GM18951 (cell line): ENCODE data around the gene ADARB2.

Experiments
- POLR2A ChIP-seq: IDR thresholded peaks from 4 replicates; pipeline ENCODE4 v1.6.1; 2011; ENCODE audit warnings: mild to moderate bottlenecking; ENCODE audit not compliant: insufficient read length, insufficient read depth; ENCODE audit errors: extremely low read depth
- in situ Hi-C: fragments of 300-500 bp; cut with MboI; formaldehyde crosslinking; loops from one replicate; pipeline ENCODE4 v1.12.0; 2022; ENCODE audit warnings: low sequenced_read_pairs, mixed read lengths, inconsistent platforms; ENCODE audit not compliant: unreplicated experiment

The ADARB2 gene

DNA sequence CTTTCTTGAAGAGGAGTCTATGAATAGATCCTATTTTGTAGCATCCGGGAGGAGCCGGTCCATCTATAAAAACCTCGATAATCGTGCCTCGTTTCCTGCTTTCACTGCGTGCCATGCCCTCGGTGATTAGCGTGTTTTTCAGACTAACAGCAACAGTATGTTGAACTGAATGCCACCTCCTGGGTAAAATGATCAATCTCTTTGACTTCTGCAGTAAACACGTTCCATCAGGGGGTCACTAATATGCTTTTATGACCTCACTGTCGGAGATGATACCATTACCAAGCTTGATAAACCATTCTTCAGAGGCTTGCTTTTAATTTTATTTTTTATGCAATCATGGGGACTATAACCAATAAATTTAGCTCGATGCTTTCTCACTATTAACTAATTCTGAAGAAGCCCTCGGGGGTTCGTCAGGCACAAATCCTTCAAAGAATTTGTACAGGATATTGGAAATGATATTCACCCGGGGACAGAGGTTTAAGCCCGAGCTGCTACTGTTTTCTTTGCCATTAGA is 228.3 kb downstream of the ADARB2 start:
- in situ Hi-C loops, result no loop called here
- no peak for TF ChIP-seq POLR2A

DNA sequence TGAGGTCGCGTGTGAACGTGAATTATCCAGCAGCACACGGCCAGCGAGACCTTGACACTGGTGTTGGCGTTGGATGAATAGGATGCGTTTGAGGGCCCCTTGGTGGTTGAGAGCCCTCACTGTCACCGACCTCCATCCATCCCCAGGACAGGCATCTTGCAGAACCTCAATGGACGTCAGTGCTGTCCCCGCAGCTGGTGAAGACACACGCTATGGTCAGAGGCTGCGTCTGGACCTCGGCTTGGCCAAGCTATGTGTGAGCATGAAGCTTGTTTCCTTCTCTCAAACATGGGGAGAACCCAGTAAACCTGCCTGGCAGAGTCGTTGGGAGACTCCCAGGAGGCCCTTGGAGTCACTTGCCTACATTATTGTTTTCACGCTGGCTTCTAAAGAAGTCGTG is 229.2 kb downstream of the ADARB2 start:
- in situ Hi-C loops, result no loop called here
- no peak for TF ChIP-seq POLR2A

DNA sequence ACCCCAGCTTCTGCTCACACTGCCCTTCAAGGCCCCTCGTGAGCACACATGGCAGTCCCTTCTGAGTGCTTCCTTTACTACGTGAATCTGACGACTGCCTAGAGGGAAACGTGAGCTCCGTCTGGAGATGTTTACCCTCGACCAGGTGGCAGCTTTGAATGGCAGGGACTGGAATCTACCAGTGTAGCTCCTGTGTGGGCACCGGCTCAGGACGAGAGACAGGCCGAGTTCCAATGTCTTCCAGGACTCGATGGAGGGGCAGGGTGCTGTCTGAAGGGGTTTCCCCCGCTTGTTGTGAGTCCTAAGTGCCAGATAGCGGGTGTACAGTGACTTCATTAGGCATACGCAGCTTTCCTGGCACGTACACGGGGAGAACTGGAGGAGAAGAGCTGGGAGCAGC is 229.9 kb downstream of the ADARB2 start:
- TF ChIP-seq POLR2A, result no peak
- in situ Hi-C loops, result no loop called here

DNA sequence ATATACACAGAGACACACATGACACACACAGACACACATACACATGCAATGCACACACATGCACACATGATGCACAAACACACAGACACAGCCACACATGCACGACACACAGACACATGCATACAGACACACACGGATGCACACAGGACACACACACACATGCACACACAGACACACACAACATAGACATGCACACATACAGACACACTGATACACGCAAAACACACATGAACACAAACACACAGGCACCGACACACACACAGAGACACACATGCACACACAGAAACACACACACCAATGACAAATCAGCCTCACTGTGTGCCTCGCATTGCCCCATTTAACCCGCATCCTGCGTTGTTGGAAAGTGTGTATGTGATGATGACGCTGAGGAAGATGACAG is 232.4 kb downstream of the ADARB2 start:
- in situ Hi-C loops, result no loop called here
- no peak for TF ChIP-seq POLR2A

DNA sequence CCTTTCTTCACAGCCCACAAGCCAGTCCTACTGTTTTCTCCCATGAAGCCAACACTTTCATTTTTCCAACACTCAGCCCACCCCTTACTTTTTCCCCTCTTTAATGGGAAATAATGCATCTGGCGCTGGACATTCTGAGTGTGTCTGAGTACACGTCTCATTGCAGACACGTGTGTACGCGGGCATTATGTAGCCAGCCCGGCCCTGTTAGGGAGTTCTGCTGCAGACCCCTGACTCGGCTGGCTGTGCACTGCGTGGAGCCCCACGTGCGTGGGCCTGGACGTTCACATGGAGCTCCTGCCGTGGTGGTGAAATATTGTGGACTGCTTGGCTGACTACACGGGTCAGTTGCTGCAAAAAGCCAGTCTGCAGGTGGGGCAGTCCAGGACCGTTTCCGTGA is 233.0 kb downstream of the ADARB2 start:
- no peak for TF ChIP-seq POLR2A
- in situ Hi-C loops, result no loop called here

DNA sequence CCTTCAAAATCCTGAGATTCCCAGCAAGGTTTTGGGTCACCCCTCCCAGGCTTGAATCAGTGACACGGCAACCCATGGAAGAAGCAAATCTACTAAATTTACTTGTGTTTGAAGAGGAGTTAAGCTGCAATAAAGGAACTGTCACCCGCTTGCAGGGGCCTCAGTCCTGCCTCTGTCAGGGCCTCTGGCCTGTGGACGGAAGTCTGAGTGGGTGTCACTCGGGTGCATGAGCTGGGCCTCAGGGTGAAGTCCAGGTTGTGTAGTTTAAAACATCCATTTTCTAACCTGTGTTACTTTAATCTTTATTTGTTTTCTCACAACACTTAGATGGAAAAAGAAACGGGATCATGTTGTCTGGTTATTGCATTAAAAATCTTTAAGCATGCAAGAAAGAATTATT is 234.9 kb downstream of the ADARB2 start:
- in situ Hi-C loops, result no loop called here
- no peak for TF ChIP-seq POLR2A

DNA sequence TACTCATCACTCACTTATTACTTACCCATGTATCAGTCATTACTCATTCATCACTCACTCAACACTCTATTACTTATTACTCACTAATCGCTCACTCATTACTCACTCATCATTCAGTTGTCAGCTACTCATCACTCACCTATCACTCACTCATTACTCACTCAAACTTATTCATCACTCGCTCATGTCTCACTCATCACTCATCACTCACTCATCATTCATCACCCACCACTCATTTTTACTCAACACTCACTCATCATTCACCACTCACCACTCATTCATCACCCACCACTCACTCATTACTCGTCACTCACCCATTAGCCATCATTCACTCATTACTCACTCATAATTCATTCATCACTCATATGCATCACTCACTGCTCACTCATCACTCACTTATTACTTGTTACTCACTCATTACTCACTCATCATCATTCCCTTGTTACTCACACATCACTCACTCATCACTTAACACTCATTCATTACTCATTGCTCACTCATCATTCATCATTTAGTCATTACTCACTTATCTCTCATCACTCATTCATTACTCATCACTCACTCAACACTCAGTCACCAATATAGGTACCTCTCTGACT is 237.9 kb downstream of the ADARB2 start:
- in situ Hi-C loops, result no loop called here
- no peak for TF ChIP-seq POLR2A

DNA sequence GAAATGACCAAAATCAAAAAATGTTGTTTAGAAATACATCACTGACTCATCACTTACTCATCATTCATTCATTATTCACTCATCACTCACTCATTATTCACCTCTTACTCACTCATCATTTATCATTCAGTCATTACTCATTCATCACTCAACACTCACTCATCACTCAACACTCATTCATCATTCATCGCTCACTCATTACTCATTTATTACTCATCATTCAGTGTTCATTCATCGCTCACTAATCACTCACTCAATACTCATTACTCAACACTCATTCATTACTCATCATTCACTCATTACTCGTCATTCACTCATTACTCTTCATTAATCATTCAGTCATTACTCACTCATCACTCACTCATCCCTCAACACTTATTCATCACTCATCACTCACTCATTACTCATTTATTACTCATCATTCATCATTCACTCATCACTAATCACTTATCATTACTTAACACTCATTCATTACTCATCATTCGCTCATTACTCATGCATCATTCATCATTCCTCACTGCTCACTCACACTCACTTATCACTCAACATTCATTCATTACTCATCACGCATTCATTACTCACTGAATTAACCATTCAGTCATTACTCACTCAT is 238.5 kb downstream of the ADARB2 start:
- in situ Hi-C loops, result no loop called here
- no peak for TF ChIP-seq POLR2A

DNA sequence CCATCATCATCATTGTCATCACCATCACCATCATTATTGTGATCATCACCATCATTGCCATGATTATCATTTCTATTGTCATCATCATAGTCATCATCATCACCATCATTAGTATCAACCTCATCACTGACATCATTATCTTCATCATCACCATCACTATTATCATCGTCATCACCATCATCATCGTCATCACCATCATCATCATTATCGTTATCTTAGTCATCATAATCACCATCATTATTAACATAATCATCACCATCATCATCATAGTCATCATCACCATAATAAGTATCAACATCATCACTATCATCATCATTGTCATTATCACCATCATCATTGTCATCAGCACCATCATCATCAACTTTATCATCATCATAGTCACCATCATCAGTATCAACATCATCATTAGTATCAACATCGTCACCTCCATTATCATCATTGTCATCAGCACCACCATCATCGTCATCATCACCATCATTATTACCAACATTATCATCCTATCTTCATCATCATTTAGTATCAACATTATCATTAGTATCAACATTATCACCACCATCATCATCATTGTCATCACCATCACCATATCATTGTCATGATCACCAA is 241.3 kb downstream of the ADARB2 start:
- in situ Hi-C loops, result no loop called here
- TF ChIP-seq POLR2A, result no peak

DNA sequence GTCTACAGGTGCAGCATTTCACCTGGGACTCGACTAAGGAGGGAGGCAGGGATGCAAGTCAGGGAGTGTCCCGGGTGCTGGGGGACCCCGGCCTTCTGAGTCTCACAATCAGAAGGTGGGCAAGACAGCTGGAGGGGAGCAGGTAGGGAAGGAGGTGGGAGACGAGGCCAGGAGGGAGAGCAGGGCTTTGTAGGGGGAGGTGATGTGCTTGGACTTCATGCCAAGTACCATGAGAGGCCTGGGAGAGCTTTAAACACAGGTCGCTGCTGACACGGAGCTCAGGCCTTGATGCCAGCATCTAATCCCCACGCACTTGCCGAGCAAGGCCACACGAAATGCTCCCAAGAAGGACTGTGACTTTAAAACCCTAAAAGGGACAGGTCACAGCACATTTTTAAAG is 244.7 kb downstream of the ADARB2 start:
- TF ChIP-seq POLR2A, result no peak

DNA sequence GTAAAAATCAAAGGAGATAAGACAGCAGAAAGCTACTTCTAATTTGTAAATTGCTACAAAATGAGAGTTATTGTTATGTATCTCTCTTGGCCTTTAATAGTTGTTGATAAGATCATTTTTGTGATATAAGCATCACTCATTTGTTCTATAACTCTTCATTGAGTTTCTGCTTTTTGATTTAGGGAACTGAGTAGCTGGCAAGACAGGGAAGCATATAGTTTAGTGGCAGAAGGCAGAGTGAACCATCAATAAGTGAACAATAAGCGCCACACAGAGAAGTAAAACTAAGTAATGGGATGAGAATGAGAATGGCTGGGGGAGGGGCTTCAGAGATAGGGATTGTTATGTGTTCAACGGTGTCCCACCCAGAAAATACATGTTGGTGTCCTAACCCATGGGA is 245.4 kb downstream of the ADARB2 start:
- in situ Hi-C loops, result no loop called here
- no peak for TF ChIP-seq POLR2A

More for the DNA sequence above, 244.7 kb downstream of the ADARB2 start:
- in situ Hi-C loops, result no loop called here

DNA sequence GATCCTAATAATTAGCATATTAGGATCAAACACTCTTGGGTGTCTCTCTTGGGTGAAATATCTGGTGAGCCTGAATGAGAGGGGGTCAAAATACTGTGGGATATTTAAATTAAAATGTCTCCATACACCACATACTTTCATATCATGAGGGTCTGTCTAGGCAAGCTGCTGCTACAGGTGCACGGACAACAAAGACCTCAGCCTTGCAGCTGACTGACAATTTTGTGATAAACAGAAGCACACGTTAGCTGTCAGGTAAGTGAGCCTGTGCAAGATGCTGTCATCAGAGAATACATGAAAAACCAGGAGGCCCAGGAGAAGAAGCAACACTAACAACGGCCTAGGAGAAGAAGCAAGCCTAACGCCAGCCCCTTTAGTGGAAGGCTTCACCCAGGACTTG is 247.5 kb downstream of the ADARB2 start:
- in situ Hi-C loops, result no loop called here

DNA sequence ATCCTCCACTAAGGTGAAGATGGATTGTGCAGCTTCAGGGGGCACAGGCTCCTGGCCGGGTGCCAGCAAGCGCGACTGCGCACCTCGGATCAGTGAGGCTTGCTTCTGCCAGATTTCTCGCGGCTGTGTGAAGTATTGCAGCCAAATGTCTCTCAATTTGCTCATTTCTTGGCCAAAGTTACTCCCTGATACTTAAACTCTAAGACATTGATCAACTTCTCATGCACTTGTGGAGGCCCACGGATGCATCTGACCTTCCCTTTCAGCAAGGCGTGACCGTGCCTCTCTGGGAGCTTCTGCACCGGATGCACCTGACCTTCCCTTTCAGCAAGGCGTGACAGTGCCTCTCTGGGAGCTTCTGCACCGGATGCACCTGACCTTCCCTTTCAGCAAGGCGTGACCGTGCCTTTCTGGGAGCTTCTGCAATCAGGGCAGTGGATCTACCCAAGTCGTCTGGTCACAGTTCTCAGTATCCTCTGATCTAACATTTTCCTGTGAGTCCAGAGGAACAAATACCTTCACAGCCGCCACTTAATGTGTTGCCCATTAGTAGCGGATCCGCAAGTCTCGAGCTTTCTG is 248.3 kb downstream of the ADARB2 start:
- TF ChIP-seq POLR2A, result no peak
- in situ Hi-C loops, result no loop called here

More for the DNA sequence above, 247.5 kb downstream of the ADARB2 start:
- no peak for TF ChIP-seq POLR2A
